Middle frontal gyrus (tissue), 1 donor: ENCODE data around the gene AP2A2.

Source experiments
- DNase-seq: peaks from one replicate; pipeline ENCODE4 v3.0.0-alpha.2; 2015; ENCODE audit warnings: low spot score; ENCODE audit errors: extremely low spot score

Gene AP2A2

GRCh38 chr11:1053121-1053901 is 127.6 kb downstream of the AP2A2 start:
- no peak for DNase-seq

GRCh38 chr11:1054143-1055108 is 128.8 kb downstream of the AP2A2 start:
- no peak for DNase-seq

- no peak for DNase-seq
Observed at GRCh38 chr11:1055109-1055703, 129.5 kb downstream of the AP2A2 start.

GRCh38 chr11:1055990-1056771 is 130.5 kb downstream of the AP2A2 start:
- DNase-seq = no peak

- no peak for DNase-seq
Observed at GRCh38 chr11:1057806-1058205, 132.1 kb downstream of the AP2A2 start.

GRCh38 chr11:1059759-1060158 is 134.1 kb downstream of the AP2A2 start:
- DNase-seq = no peak

- DNase-seq = no peak
Observed at GRCh38 chr11:1060410-1060809, 134.7 kb downstream of the AP2A2 start.

GRCh38 chr11:1060852-1061616 is 135.4 kb downstream of the AP2A2 start:
- no peak for DNase-seq
